Measurements from ENCODE around the gene TNPO1. TPM values are rescaled to one million over a fixed set of nuclear protein-coding genes. Genes with fewer than 3 reads are reported as not detected.

TNPO1 gene
- total and polyA plus RNA-seq, 11 donors: 6.4 to 92.2 (median 67.2) TPM

DNA sequence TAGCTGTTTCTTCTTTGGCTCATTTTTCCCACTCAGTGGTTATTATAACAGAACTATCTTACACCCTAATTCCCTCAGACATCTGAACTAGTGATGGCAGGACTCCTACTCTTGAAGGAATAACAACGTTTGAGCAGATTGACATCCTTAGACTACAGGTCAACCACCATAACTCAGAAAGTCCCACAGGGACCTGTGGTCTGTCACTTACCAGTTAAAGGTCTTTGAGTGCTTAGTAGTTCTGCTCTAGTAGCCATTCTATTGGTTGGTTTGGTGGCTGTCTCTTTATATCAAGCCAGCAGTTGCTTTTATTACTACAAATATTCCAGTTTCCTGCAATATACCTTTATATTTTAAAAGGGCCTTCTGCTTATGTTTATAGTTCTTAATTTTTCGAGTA is 72.1 kb downstream of the TNPO1 start:
- H3K36me3 ChIP-seq: peaks cover 0 to 100% (median 100%) of the 10 kb centered on the region in 9 donors
- no peaks in the 10 kb centered on the region for H3K27me3 ChIP-seq
- 65 to 75% (median 68%) methylated on average over 2 of the region's 2 CpGs for WGBS, 4 donors
- TF ChIP-seq CTCF (IDR thresholded peaks at IDR 0.05) (no peak), POLR2A (IDR thresholded peaks at IDR 0.05) (no peak)
- H3K4me3 ChIP-seq: no peak overlapping the region
- H3K27ac ChIP-seq: no peak overlapping the region
- H3K4me1 ChIP-seq: peaks cover 0 to 12% (median 0%) of the 10 kb centered on the region in 12 donors
- DNase-seq (no peak), ATAC-seq (no peak)
- H3K9me3 ChIP-seq: no peaks in the 10 kb centered on the region
- intact Hi-C loops (cut with DNase I): no loop called here

DNA sequence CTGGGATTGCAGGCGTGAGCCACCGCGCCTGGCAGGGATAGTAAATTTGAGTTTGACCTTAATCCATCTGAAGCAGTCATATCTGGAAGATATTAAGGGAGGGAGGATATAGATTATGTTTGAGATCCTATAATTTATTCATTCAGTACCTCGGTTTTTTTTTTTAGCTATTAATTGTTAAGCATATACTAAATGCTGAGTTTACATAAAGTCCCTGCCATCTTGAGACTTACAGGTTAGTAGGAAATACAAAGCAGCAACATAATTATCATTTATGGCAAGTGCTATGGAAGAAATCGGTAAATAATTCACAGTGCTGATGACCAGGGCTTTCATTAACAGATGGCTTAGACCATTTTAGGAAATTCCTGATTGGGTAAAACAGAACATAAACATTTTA is 72.9 kb downstream of the TNPO1 start:
- peaks cover 0 to 9% (median 0%) of the 10 kb centered on the region in 12 donors for H3K4me1 ChIP-seq
- DNase-seq (no peak), ATAC-seq (no peak)
- no peak overlapping the region for H3K4me3 ChIP-seq
- H3K9me3 ChIP-seq: no peaks in the 10 kb centered on the region
- H3K27me3 ChIP-seq: no peaks in the 10 kb centered on the region
- H3K27ac ChIP-seq: no peak overlapping the region
- TF ChIP-seq POLR2A (IDR thresholded peaks at IDR 0.05): no peak
- 94 to 97% (median 97%) methylated on average over 5 of the region's 5 CpGs for WGBS, 4 donors
- intact Hi-C loops (cut with DNase I): no loop called here
- H3K36me3 ChIP-seq: peaks cover 0 to 100% (median 100%) of the 10 kb centered on the region in 9 donors

DNA sequence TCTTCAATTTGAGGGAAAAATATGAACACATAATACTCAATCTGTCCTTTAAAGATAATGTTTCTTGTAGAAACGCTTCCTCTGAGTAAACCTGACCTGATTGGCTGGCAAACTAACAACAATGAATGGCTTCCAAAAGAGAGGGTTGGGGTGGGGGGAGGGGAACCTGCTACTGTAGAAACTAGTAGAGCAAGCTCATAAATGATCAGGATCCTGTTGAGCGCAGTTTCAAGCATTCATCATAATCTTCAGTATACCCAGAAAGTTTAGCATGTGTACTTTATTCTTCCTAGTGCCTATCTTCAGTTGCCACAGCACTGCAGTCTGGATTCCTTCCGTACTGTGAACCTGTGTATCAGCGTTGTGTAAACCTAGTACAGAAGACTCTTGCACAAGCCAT is 76.4 kb downstream of the TNPO1 start:
- intact Hi-C loops (cut with DNase I): no loop called here
- ATAC-seq (no peak), DNase-seq (no peak)
- H3K4me3 ChIP-seq: no peak overlapping the region
- H3K27me3 ChIP-seq: no peaks in the 10 kb centered on the region
- WGBS, 4 donors: 77 to 89% (median 84%) methylated on average over 4 of the region's 4 CpGs
- H3K27ac ChIP-seq: no peak overlapping the region
- H3K9me3 ChIP-seq: no peaks in the 10 kb centered on the region
- H3K36me3 ChIP-seq: peaks cover 0 to 100% (median 100%) of the 10 kb centered on the region in 9 donors
- no peak for TF ChIP-seq POLR2A (IDR thresholded peaks at IDR 0.05)
- no peak for TF ChIP-seq CTCF (IDR thresholded peaks at IDR 0.05)
- no peaks in the 10 kb centered on the region for H3K4me1 ChIP-seq

DNA sequence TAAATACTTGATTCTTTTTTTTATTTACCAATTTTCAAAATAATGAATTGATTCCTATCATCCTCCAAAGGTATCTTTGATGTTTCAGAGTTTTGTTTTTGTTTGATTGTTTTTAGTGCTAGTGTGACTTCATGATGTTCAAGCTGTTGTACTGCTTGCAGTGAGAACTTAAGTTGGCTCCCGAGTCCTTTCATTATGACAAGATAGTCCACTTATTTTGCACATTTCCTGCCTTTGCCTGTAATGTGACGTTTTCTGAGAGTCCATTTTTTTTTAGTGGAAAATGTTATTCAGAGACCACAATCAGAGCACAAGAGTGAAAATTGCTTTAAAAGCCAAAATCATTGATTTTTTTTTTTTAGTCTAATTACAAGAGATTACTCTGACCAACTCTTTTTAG is 79.3 kb downstream of the TNPO1 start:
- no peak for TF ChIP-seq POLR2A (IDR thresholded peaks at IDR 0.05)
- no peak for TF ChIP-seq CTCF (IDR thresholded peaks at IDR 0.05)
- Histone ChIP-seq H3K4me1 (no peaks in the 10 kb centered on the region), H3K27ac (no peak overlapping the region), H3K9me3 (no peaks in the 10 kb centered on the region), H3K36me3 (peaks cover 0 to 100% (median 99%) of the 10 kb centered on the region in 9 donors), H3K27me3 (no peaks in the 10 kb centered on the region), H3K4me3 (no peak overlapping the region)
- DNase-seq (no peak), ATAC-seq (no peak)
- intact Hi-C loops (cut with DNase I): no loop called here
- WGBS, 4 donors: 60 to 71% (median 68%) methylated on average over 2 of the region's 2 CpGs

- TF ChIP-seq POLR2A (IDR thresholded peaks at IDR 0.05) (no peak), CTCF (IDR thresholded peaks at IDR 0.05) (no peak)
- H3K4me3 ChIP-seq: no peak overlapping the region
- ATAC-seq (no peak), DNase-seq (no peak)
- H3K27ac ChIP-seq: no peak overlapping the region
- H3K4me1 ChIP-seq: no peaks in the 10 kb centered on the region
- peaks cover 0 to 100% (median 89%) of the 10 kb centered on the region in 9 donors for H3K36me3 ChIP-seq
- intact Hi-C loops (cut with DNase I): loop anchor here in 1 of 10 donors (10.0 kb wide), 1 partner anchor 98 kb away; no protein-coding TSS in a partner anchor
- no peaks in the 10 kb centered on the region for H3K9me3 ChIP-seq
- no peaks in the 10 kb centered on the region for H3K27me3 ChIP-seq
These were observed 90.3 kb downstream of the TNPO1 start for GRCh38 chr5:72906806-72907205.
